GM18951 (cell line): ENCODE results near the gene DDX19B.
"Not testable (repeated sequence)": the region's sequence is repeated elsewhere in the genome, so short reads cannot be mapped to it uniquely, and the experiment has no call there.

Experiments
- POLR2A ChIP-seq: IDR thresholded peaks from 4 replicates; pipeline ENCODE4 v1.6.1; 2011; ENCODE audit warnings: mild to moderate bottlenecking; ENCODE audit not compliant: insufficient read length, insufficient read depth; ENCODE audit errors: extremely low read depth
- in situ Hi-C: fragments of 300-500 bp; cut with MboI; formaldehyde crosslinking; loops from one replicate; pipeline ENCODE4 v1.12.0; 2022; ENCODE audit warnings: low sequenced_read_pairs, mixed read lengths, inconsistent platforms; ENCODE audit not compliant: unreplicated experiment

The DDX19B gene

DNA sequence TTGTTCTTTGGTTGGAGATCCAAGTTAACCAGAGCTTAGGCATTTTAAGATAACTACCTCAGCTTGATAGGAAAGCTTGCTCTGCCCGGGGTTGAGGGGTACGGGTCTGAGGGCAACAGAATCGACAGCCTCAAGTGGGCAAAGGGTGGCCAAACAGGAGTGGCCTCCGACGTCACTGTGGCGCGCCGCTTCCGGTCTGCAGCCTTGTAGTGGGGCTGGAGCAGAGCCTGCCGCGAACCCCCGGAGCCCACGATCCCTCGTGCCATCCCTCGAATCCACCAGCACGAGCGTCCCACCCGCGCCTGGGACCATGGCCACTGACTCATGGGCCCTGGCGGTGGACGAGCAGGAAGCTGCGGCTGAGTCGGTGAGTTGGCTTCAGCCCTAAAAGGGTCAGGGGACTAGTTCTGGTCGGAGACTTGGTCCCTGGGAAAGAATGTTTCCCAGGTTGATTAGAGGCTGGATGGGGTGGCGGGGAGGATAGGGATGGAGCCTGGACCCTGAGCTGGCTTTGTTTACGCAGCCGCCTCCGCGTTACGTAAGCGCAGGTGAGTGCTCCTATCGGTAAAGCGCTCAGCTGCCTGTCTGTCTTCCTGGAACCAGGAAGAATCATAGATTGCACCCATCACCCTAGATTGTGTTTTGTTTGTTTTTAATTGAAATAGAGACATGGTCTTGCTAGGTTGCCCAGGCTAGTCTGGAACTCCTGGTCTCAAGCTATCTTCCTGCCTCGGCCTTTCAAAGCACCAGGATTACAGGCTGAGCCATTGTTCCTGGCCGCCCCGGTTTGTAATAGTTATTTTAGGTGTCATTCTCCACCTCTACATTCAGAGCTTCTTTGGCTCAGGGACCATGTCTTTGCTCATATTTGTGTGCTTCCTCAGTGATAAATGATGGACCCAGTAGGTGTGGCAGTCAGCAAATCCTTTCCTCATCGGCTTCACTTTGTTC is at the start of gene DDX19B:
Gene DDX19B, plus strand, starts transcription at position 199 of the 951 bp plus-strand sequence. Its CDS starts 112 bp downstream, at position 311.
- TF ChIP-seq POLR2A, result peak; percentile 88

DNA sequence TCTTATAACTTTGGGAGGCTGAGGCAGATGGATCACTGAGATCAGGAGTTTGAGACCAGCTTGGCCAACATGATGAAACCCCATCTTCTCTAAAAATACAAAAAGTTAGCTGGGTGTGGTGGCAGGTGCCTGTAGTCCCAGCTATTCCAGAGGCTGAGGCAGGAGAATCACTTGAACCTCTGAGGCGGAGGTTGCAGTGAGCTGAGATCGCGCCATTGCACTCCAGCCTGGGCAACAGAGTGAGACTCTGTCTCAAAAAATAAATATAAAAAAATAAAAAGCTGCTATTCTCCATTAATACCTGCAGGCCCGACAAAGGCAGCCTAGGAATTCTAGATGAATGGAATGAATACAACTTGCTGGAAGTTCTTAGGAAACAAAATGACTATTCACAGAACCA is 49.3 kb upstream of the DDX19B start:
- in situ Hi-C loops, result not testable (repeated sequence)

More for the DNA sequence above, at the start of gene DDX19B:
- in situ Hi-C loops, result no loop called here

DNA sequence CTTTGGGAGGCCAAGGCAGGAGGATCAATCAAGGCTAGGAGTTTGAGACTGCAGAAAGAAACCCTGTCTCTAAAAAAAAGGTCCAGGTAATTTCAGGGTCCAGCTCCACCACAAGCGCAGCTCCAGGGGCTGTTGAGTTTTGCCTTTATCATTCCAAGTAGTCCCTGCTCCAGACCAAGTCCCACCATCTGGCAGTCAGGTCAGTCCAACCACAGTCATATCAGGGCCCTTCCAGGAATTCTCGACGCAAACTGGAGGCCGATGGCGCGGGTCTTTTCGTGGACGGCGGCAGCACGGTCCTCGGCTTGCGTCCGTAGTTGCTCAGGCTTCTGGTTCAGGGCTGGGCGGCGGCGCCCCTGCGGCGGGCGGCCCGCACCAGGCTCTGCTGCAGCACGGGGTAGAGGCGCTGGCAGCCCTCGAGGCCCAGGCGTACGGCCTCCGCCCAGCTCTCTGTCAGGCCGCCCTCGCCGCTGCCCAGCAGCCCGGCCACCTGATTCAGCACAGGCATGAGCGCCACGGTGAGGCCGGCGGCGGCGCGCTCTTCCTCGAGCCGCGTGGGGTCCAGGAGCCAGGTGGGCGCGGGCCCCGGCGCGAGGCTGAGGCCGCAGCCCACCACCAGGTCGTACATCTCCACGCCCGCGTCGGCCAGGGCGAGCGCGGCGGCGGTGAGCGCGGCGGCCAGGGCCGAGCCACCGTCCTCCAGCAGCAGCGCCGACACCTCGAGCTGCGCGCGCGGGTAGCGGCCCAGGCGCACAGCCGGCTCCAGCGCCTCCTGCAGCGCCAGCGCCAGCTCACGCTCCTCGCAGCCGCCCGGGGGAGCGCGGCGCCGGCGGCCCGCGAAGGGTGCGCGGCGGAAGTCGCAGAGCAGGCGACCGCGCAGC is 48.0 kb upstream of the DDX19B start:
- no peak for TF ChIP-seq POLR2A
- in situ Hi-C loops, result no loop called here

DNA sequence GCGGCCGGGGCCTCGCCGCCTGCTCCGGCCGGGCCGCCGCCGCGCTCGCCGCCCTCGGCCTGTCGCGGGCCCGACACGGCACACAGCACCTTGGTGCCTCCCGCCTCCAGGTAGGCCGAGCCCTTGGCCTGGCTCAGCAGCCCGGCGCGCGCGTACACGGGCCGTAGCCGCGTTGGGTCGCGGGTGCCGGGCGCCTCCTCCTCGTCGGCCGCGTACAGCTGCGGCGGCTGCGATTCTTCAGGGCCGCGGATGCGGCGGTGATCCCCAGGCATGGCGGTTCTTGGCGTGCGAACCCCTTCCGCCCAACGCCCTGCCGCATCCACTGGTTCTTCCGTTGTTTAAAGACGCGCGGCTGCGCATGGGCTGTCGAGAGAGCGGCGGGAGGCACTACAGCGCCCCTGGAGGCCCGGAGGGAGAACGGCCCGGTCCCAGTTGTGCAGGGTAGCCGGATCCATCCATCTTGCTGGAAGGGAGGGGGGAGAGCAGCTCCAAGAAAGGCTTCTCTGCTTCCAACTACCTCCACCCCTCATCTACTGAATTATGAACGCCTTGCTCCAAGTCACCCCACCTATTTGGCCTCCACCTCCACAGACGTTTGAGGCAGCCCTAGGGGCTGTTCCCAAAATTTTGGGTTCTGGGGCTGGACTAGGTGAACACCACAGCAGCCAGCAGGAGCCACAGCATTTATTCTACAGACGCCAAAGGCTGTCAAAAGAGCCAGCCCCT is 47.2 kb upstream of the DDX19B start, which contains the start of gene EXOSC6:
Gene EXOSC6, minus strand, starts transcription at position 312 of the 726 bp plus-strand sequence. Its CDS starts 40 bp downstream, at position 272.
- TF ChIP-seq POLR2A, result peak; percentile 95
- in situ Hi-C loops, result no loop called here

DNA sequence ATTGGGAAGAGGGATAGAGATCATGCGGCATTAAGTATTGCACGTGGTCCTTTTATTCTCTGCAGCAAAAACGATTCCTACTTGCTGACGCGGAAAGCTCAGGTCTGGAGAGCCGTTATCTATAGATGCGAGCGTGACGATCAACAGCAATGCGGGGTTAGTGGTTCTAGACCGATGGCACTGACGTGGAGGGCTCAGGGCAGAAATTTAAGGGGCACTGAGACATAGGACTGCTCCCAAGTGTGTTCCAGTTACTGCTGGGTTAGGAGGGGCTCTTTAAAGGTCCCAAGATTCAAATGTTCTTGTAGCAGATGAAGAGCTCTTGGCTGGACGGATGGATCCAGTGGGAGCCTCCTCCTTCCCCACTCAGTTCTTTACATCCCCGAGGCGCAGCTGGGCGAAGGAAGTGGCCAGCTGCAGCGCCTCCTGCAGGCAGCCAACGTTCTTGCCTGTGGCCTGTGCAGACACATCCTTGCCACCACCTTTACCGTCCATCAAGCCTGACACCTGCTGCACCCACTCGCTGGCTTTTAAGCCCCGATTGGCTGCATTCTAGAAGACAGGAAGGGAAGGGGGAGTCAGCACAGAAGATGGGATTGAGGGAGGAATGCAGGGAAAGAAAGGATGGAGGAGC is 46.5 kb upstream of the DDX19B start:
- in situ Hi-C loops, result no loop called here
- no peak for TF ChIP-seq POLR2A

DNA sequence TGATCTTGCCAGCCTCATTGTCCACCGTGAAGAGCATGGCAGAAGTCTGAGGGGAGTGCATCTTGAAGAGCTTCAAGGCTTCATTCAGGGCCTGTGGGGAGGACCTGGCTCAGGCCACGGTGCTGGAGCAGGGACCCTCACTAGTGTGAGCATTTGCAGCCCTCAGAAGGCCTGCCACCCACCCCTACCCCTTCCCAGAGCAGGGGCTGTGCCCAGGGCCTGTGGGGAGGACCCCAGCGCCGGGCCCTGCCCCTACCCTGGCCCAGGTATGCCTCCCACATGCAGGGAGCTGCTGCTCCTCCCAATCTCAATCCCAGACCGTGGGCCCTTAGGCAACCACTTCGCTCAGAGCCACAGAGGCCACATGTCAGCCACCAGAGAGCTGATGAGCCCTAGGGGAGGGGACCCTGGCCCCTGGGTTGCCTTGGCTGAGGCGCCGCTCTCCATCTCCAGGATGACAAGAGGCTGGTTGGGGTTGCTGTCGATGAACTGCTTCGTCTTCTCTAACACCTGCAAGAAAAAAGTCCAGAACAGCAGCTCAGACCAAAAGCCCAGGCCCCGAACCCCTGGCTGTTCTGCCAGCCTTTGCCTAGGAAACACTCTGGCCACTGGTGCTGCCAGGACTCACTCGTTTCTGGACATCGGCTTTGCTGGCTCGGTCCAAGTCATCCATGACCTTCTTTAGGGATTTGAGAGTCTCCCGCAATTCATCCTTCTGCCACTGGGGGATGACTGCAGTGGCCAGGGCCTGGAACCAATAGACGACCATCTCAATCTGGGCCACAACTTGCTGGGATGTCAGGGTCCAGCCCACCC is 45.5 kb upstream of the DDX19B start:
- in situ Hi-C loops, result no loop called here
- TF ChIP-seq POLR2A, result no peak

DNA sequence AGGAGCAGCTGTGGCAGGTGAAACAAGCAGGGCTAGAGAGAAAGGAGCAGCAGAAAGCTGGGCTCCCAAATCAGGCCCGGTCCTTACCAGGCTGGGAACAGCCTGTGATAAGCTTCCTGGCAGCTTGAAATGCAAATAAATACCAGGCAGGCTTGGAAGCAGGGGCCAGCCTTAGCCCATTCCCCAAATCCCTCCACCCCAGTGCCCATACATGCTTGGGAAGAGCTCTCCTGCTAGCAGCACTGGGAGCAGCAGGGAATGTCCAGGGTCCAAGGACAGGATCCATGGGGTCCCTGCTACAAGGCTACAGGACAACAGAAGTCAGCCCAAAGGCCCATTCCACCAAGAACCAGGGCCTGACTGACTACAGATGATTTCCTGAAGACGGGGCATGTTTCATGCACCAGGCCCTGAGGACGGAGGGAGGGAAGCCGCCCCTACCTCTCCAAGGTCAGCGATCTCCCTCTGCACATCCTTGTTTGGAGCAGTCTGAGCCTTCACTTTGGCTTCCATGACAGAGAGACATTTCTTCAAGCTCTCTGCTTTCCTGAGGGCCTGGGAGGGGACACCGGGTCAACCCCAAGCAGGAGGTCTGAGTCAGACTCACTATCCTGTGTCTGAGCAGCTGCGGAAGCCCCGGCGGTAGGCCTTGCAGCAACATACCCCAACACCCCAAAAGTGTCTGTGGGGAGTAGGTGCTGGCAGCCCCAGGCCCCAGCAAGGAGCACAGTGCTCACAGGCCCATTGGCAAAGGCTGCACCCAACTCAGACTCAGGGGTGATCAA is 44.6 kb upstream of the DDX19B start:
- in situ Hi-C loops, result no loop called here

DNA sequence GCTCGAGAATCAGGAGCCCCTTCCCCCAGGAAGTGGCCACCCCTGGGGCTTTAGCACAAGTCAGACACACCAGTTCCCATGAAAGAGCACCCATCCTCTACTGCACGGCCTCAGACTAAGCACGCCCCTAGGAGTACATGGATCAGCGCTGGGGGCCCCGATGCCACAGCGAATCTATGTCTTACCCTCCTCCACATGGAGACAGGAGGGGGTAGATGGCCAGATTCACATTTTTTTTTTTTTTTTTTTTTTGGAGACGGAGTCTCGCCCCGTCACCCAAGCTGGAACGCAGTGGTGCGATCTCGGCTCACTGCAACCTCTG is 44.1 kb upstream of the DDX19B start:
- no peak for TF ChIP-seq POLR2A
- in situ Hi-C loops, result no loop called here

More for the DNA sequence above, 44.6 kb upstream of the DDX19B start:
- no peak for TF ChIP-seq POLR2A

DNA sequence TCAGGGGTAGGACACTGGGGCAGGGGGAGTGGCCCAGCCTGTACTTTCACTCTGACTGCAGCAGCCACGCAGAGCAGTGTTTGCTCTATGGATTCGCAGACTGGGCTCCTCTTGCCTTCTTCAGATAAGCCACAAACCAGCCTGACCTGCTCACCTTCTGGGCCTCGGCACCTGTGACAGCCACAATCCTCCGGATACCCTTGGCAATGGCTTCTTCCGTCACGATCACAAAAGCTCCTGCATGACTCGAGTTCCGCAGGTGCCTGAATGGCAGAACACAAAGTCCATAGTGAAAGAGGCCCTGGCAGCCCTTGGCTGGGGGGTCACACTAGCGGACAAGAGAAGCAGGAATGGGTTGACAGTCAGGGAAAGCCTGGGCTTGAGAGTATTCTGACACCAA is 43.4 kb upstream of the DDX19B start:
- no peak for TF ChIP-seq POLR2A
- in situ Hi-C loops, result no loop called here

DNA sequence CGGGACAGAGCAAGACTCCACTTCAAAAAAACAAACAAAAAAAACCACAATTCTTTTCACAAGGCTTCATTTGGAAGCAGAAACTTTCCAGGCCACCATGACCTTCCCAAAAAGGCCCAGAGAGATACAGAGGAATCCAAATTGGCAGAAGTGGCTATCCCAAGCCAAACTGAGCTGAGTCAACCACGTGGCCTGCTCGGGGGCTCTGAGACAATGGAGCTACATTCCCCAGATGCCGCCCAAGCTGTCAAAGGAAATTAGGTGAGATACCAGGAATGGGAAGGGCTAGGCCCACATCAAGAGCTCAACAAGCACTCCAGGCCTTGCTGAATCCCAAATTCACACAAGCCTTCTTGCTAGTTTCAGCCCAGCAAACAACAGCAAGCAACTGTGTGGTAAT is 41.6 kb upstream of the DDX19B start:
- no peak for TF ChIP-seq POLR2A
- in situ Hi-C loops, result no loop called here

DNA sequence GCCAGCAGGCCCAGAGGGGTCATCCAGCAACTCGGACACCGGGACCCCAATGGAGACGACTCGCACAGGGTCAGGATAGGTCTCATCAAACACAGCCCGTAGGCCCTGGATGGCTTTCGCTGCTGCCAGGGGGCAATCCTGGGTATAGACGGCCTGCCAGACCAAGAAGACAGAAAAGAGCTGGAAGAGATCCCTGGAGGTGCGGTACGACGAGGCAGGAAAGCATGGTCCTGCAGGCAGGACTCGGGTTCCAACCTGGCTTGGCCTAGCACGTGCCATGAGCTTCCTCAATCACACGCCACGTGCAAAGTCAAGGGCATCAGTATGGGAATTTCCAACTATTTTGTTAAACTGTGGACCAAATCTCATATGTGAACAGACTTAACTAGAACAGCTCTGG is 40.9 kb upstream of the DDX19B start:
- no peak for TF ChIP-seq POLR2A
- in situ Hi-C loops, result no loop called here

DNA sequence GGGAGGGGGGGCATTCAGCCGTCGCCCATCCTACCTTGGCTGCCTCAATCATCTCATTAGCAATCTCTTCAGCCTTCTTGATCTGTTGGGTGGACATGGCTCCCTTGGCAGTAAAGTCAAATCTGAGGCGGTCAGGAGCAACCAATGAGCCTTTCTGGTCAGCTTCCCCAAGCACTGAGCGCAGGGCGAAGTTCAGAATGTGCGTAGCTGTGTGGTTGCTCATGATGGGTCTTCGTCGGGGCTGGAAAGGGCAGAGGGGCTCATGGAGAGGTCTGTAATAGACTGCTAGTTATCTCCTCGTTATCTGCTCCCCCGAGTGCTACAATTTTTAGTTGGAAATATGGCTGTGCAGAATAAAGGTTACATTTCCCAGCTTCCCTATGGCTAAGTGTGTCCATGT is 40.0 kb upstream of the DDX19B start:
- in situ Hi-C loops, result no loop called here
- no peak for TF ChIP-seq POLR2A

DNA sequence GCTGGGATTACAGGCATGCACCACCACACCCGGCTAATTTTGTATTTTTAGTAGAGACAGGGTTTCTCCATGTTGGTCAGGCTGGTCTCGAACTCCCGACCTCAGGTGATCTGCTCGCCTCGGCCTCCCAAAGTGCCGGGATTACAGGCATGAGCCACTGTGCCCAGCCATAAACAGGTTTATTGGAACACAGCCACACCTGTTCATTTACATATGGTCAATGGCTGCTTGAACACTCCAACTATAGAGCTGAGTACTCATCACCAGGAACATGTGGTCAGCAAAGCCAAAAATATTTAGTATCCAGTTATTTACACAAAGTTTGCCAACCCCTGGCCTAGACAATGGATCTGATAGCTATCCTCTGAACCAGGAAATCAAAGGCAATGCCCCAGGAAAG is 39.1 kb upstream of the DDX19B start:
- in situ Hi-C loops, result not testable (repeated sequence)
